ENCODE data around the gene ALK. TPM values are rescaled to one million over a fixed set of nuclear protein-coding genes. Genes with fewer than 3 reads are reported as not detected.

Gene ALK
- total RNA-seq, 1 donor from 2014 or later, result not detected

DNA sequence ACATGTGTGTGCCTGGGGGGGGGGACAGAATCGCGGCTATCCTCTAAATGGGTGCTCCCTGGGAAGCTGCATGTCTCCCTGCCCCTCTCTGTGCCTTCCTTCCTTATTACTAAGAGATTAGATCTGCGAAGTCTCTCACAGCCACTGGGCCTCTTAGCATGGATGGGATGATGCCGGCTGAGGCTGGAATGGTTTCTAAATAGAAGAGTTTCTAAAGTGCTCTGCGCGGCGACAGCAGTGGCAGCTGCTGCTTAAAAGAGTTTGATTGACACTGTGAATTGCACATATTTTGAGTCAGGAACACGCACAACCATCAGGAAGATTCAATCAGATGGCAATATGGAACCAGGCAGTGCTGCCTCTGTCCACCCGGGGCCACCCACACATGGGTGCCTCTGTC lies 642.4 kb downstream of the ALK start:
- no peak overlapping the region for H3K4me3 ChIP-seq (ENCODE audit: low read depth, low read length)
- TF ChIP-seq, protein P1, sequence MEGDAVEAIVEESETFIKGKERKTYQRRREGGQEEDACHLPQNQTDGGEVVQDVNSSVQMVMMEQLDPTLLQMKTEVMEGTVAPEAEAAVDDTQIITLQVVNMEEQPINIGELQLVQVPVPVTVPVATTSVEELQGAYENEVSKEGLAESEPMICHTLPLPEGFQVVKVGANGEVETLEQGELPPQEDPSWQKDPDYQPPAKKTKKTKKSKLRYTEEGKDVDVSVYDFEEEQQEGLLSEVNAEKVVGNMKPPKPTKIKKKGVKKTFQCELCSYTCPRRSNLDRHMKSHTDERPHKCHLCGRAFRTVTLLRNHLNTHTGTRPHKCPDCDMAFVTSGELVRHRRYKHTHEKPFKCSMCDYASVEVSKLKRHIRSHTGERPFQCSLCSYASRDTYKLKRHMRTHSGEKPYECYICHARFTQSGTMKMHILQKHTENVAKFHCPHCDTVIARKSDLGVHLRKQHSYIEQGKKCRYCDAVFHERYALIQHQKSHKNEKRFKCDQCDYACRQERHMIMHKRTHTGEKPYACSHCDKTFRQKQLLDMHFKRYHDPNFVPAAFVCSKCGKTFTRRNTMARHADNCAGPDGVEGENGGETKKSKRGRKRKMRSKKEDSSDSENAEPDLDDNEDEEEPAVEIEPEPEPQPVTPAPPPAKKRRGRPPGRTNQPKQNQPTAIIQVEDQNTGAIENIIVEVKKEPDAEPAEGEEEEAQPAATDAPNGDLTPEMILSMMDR (IDR thresholded peaks at IDR 0.05; ENCODE audit: insufficient read depth, low read length, severe bottlenecking), result no peak
- H3K36me3 ChIP-seq (ENCODE audit: control insufficient read depth, insufficient read depth, low read length), result no peaks in the 10 kb centered on the region
- FAIRE-seq (no peak), DNase-seq (ENCODE audit: low read depth) (no peak)
- peaks cover 4% of the 10 kb centered on the region for H3K27me3 ChIP-seq (ENCODE audit: control insufficient read depth, insufficient read depth, low read length)

DNA sequence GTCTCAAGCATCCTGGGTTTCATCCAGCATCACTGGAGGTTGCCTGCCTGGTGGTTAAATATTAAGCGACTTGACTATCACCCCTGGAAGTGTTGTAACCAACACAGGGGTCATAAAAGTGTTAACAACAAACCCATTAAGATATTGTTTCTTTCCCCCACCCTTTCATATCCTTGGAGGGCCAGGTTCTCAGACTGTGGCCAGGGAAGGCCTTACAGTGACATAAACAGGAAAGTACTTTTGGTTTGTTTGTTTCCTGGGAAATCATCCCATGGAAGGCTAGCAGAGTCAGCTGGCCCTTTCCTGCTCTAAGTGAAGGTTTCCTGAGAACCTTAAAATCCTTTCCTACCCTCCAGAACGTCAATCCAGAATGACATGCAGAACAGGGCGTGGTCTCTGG lies 645.2 kb downstream of the ALK start:
- H3K27me3 ChIP-seq (ENCODE audit: control insufficient read depth, insufficient read depth, low read length), result peaks cover 4% of the 10 kb centered on the region
- no peaks in the 10 kb centered on the region for H3K36me3 ChIP-seq (ENCODE audit: control insufficient read depth, insufficient read depth, low read length)
- DNase-seq (ENCODE audit: low read depth) (no peak), FAIRE-seq (no peak)
- H3K4me3 ChIP-seq (ENCODE audit: low read depth, low read length), result no peak overlapping the region
- TF ChIP-seq, protein P1 (IDR thresholded peaks at IDR 0.05; ENCODE audit: insufficient read depth, low read length, severe bottlenecking), result no peak

DNA sequence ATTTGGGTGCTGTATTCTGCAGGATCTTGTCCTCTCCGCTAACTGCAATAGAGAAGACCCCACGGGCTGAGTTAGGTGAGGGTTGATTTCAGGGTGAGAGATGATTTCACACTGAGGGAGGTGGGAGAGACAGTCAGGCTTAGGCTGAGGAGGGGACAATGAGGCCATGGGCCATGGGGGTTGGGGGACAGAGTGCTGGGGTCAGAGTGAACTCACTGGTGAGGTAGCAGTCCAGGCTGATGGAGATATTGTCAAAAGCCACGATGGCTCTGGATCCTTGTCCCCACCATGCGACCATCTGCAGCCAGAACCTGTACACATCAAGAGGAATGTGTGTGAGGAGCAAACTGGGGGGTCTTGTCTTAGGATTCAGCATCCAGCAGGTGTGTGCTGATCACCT lies 646.2 kb downstream of the ALK start:
- FAIRE-seq, result peak; percentile 92
- DNase-seq (ENCODE audit: low read depth), result no peak
- peaks cover 4% of the 10 kb centered on the region for H3K27me3 ChIP-seq (ENCODE audit: control insufficient read depth, insufficient read depth, low read length)
- TF ChIP-seq, protein P1 (IDR thresholded peaks at IDR 0.05; ENCODE audit: insufficient read depth, low read length, severe bottlenecking), result no peak
- H3K4me3 ChIP-seq (ENCODE audit: low read depth, low read length), result no peak overlapping the region
- no peaks in the 10 kb centered on the region for H3K36me3 ChIP-seq (ENCODE audit: control insufficient read depth, insufficient read depth, low read length)

DNA sequence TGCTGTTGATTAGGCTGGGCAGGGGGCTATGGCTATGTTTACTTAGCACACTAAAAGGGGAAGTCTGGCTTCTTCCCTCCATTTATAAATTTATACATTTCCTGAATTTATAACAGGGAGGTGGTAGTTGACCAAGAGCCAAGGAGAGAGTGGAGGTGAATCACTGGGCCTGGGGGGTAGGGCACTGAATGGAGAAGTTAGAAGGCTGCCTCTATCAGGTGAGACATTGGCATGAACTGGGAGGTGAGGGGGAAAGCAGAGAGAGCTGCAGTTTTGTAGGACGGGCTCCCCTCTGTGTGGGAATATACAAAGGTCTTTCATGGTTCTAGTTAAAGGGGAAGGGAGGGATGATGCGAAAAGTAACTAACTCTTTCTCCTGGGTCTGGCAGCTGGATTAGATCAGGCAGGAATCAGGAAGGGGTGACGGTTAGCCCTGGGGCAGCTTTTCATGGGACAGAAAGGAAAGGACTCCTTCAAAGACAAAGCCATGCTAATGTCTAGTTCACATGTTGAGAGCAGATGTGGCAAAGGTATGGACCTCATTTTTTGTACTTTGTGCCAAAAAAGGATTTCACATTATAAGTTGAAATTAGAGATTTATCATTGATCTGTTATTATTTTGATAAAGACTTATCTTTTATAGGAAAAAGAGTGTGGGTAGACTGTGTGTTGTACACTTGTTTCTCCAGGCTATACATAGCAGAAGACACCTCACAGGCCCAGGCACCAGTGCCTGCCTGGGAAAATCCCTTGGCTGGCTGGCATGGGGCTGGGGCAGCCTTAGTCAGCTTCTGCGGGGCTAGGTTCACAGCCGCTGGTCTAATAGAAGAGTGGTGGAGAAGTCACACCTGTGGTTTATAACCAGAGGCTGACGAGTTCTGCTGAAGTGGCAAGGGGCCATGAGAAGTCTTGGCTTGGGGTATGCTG lies 647.4 kb downstream of the ALK start:
- FAIRE-seq, result no peak
- no peak overlapping the region for H3K4me3 ChIP-seq (ENCODE audit: low read depth, low read length)
- H3K27me3 ChIP-seq (ENCODE audit: control insufficient read depth, insufficient read depth, low read length), result peaks cover 4% of the 10 kb centered on the region
- DNase-seq (ENCODE audit: low read depth), result peak; percentile 15
- H3K36me3 ChIP-seq (ENCODE audit: control insufficient read depth, insufficient read depth, low read length), result no peaks in the 10 kb centered on the region
- TF ChIP-seq, protein P1 (IDR thresholded peaks at IDR 0.05; ENCODE audit: insufficient read depth, low read length, severe bottlenecking), result no peak

DNA sequence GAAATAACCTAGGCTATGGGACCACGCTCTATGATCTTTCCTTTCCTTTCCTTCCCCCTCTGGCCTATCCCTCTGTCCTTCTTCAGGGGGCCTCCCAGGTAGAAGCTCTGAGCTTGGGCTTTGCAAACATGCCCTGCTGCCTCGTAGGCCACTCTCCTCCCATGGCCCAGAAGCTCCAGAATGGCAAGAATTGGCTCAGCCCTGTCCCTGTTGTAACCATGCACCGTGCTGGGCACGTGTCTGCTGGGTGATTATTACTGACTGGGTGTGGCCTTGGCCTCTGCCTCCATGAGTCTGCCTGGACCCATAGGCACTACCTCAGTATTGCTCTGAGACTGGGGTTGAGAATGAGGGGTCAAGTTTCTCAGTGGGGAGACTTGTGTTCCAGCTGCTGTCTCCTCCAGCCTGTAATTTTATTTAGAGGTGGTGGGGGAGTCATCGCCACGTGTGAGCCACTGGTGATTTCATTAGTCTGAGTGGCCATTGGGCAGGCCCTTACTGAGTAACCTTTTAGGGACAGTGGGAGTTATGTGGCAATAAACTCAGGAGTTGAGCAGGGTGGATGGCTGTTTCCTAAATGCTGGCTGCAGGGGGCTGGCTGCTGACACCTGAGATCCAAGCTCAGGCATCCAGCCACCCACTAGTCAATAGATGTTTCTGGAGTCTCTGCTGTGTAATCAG lies 648.2 kb downstream of the ALK start:
- DNase-seq (ENCODE audit: low read depth), result no peak
- H3K36me3 ChIP-seq (ENCODE audit: control insufficient read depth, insufficient read depth, low read length), result no peaks in the 10 kb centered on the region
- no peak for FAIRE-seq
- no peak overlapping the region for H3K4me3 ChIP-seq (ENCODE audit: low read depth, low read length)
- peaks cover 4% of the 10 kb centered on the region for H3K27me3 ChIP-seq (ENCODE audit: control insufficient read depth, insufficient read depth, low read length)
- TF ChIP-seq, protein P1 (IDR thresholded peaks at IDR 0.05; ENCODE audit: insufficient read depth, low read length, severe bottlenecking), result no peak
